Testis (tissue), 3 donors: ENCODE results near the gene NFIX. TPM values are rescaled to one million over a fixed set of nuclear protein-coding genes. Genes with fewer than 3 reads are reported as not detected.

Source experiments
- DNase-seq: peaks from one replicate; pipeline ENCODE4 v3.0.0-alpha.2; 2019
- H3K27ac ChIP-seq, 2 donors: fragments of 200-600 bp; sonication (generic); one replicate each; pipeline ENCODE4 v1.5.1; 2019
- H3K27me3 ChIP-seq: fragments of 200-600 bp; sonication (generic); one replicate; pipeline ENCODE4 v1.5.1; 2019
- H3K36me3 ChIP-seq: fragments of 200-600 bp; sonication (generic); one replicate; pipeline ENCODE4 v1.5.1; 2017; ENCODE audit warnings: low read depth; ENCODE audit errors: missing control alignments
- H3K4me1 ChIP-seq: fragments of 200-600 bp; sonication (generic); one replicate; pipeline ENCODE4 v1.5.1; 2019
- H3K4me3 ChIP-seq, 2 donors: fragments of 200-600 bp; sonication (generic); one replicate each; pipeline ENCODE4 v1.5.1; 2017 to 2019
- H3K9me3 ChIP-seq: fragments of 200-600 bp; sonication (generic); one replicate; pipeline ENCODE4 v1.5.1; 2017
- CTCF ChIP-seq, 3 experiments: fragments of 450-650 bp in 2 of 3; fragments of 200-600 bp in 1 of 3; sonication (generic) in 1 of 3; IDR thresholded peaks; one replicate each; pipeline ENCODE4 v1.5.1; 2016 to 2019; ENCODE audit warnings: antibody characterized with exemption in 3 of 3, mild to moderate bottlenecking in 2 of 3, moderate library complexity in 1 of 3
- POLR2A ChIP-seq: fragments of 450-650 bp; IDR thresholded peaks from one replicate; pipeline ENCODE4 v1.6.1; 2017; ENCODE audit warnings: antibody characterized with exemption, mild to moderate bottlenecking, moderate library complexity
- WGBS, 2 donors: methylation state at CpG; one replicate each; pipeline ENCODE4 v1.1.5; 2018; 5-methylcytosine and 5-hydroxymethylcytosine counted together
- intact Hi-C: fragments of 100-400 bp; cut with DNase I; formaldehyde crosslinking; loops from one replicate; pipeline ENCODE4 v1.15.1; 2023; ENCODE audit warnings: low total_unique reads
- polyA plus RNA-seq: library from polyadenylated mRNA; stranded (reverse); fragments of 350-450 nt; fragmentation: Illumina TruSeq; extraction: RNeasy Lipid Tissue Mini Kit (QIAGEN cat#74804); gene quantifications from one replicate; pipeline ENCODE4 v1.2.3, GENCODE V29; 2014; ENCODE audit warnings: low read depth, low replicate concordance; ENCODE audit not compliant: insufficient read depth
- total RNA-seq, 2 donors: library from RNA; depleted of rRNA; stranded (reverse); fragments of >200 nt; gene quantifications; one replicate each; pipeline ENCODE4 v1.2.3, GENCODE V29; 2016

NFIX gene
- total and polyA plus RNA-seq, 3 donors from 2014 or later, result 47.4 to 62.4 (median 51.7) TPM

DNA sequence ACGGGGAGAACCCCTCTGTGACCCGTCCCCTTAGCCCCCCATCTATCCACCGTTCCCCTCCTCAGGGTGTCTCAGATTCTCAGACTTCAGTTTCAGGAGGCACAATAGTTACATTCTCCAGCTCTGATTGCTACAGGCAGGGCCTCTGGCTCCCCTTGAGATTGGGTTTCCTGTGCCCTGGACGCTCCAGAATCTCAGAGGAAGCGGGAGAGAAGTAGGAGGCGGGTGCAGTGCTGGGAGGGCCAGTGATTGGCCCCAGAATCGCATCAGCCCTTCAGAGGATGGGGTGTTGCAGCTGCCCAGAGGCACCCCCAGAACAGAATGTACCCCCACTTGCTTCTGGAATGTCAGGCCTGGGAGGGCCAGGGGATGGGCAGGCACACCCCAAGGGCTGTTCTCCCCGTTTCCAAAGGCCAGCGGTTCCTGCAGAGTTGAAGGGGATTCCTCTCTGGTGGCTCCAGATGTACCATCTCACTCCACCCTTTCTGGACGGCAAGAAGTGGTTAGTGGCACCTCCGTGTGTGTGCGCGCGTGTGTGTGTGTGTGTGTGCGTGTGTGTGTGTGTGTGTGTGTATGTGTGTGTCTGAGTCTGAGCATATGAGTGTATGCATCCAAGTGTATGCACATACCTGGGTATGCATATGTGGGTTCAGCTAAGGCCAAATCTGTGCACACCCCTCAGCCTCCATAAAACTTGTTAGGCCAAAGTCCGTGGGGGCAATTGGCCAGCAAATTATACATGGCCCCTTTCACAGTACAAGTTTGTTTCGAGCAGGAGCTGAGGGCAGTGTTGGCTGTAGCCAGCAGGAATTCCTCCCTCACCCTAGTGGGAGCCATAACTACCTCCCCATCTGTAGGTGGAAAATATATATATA, 71.9 kb downstream of the NFIX start:
- no peak for DNase-seq
- H3K27ac ChIP-seq, result no peak overlapping the region
- H3K36me3 ChIP-seq, result no peaks in the 10 kb centered on the region
- H3K27me3 ChIP-seq, result no peaks in the 10 kb centered on the region
- TF ChIP-seq CTCF (IDR thresholded peaks at IDR 0.05) (no peak), POLR2A (no peak)
- no peak overlapping the region for H3K4me3 ChIP-seq
- H3K4me1 ChIP-seq, result peaks cover 70% of the 10 kb centered on the region
- 55 to 60% methylated on average over 8 to 17 of the region's 17 CpGs for WGBS, 2 donors
- no peaks in the 10 kb centered on the region for H3K9me3 ChIP-seq
- intact Hi-C loops, result no loop called here

GRCh38 chr19:13068085-13068846, 73.0 kb downstream of the NFIX start:
- Histone ChIP-seq H3K4me3 (no peak overlapping the region), H3K36me3 (no peaks in the 10 kb centered on the region), H3K9me3 (no peaks in the 10 kb centered on the region), H3K4me1 (peaks cover 63% of the 10 kb centered on the region), H3K27me3 (no peaks in the 10 kb centered on the region), H3K27ac (no peak overlapping the region)
- peak; percentile 59 for DNase-seq
- WGBS, 2 donors, result 33 to 51% methylated on average over 3 to 6 of the region's 6 CpGs
- intact Hi-C loops, result no loop called here
- TF ChIP-seq POLR2A (no peak), CTCF (IDR thresholded peaks at IDR 0.05) (no peak)

DNA sequence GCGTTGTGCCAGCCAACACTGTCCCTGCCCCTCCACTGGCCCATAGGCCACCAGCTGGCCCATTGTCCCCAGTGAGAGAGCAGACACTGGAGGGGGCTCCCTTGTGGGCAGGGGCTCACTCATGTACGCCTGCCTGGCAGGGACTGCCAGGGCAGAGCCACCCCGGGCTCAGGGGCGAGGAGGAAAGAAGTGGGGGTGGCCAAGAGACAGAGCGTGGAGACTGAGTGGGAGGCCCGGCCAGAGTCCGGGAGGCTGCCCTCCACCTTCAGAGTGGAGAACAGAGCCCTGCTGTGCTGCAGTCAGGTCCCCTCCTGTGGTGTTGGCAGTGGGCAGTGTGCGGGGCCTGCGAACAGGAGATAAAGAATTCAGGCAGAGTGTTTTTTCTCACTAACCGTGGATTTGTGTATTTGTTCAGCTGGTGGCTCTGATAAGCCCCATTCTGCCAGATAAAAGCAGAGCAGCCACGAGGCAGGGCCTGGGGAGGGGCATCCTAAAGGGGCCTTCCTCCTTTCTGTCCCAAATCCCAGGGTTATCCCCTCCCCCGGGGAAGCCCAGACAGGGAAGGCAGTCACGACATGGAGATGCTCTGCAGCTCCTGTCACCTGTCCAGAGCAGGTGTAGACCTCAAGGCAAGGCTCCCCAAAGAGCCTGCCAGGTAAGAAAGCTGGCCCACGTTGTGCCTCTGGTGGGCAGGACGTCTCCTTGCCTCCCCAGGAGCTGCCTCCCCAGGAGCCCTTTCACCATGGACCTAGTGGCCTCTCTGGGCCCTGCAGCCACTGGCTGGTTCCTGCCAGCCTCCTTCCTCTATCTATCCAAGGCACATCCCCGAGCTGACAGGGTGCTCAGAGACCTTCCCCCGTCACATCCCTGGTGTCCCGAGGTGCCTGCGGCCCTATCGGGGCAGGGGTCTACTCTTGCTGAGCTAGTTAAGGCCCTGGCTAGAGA, 74.4 kb downstream of the NFIX start:
- Histone ChIP-seq H3K4me1 (peaks cover 50% of the 10 kb centered on the region), H3K27me3 (no peaks in the 10 kb centered on the region), H3K9me3 (no peaks in the 10 kb centered on the region), H3K4me3 (peak overlapping the region in 1 of 2 donors; percentile 15), H3K27ac (peak overlapping the region in 1 of 2 donors; percentile 27), H3K36me3 (no peaks in the 10 kb centered on the region)
- TF ChIP-seq CTCF (IDR thresholded peaks at IDR 0.05), result no peak
- no peak for TF ChIP-seq POLR2A
- WGBS, 2 donors, result 48 to 51% methylated on average over 5 to 20 of the region's 20 CpGs
- intact Hi-C loops, result no loop called here
- no peak for DNase-seq

GRCh38 chr19:13070425-13071140, 75.3 kb downstream of the NFIX start:
- Histone ChIP-seq H3K4me1 (peaks cover 46% of the 10 kb centered on the region), H3K27ac (peak overlapping the region in 1 of 2 donors; percentile 27), H3K36me3 (no peaks in the 10 kb centered on the region), H3K27me3 (no peaks in the 10 kb centered on the region), H3K4me3 (peak overlapping the region in 1 of 2 donors; percentile 15), H3K9me3 (no peaks in the 10 kb centered on the region)
- DNase-seq, result no peak
- intact Hi-C loops, result no loop called here
- TF ChIP-seq POLR2A (no peak), CTCF (IDR thresholded peaks at IDR 0.05) (no peak)
- WGBS, 2 donors, result 82 to 92% methylated on average over 16 to 32 of the region's 32 CpGs
